Measurements from ENCODE around the gene COL1A2. TPM values are rescaled to one million over a fixed set of nuclear protein-coding genes. Genes with fewer than 3 reads are reported as not detected.

Gene COL1A2
- total and polyA plus RNA-seq, 2 of the 13 experiments (the other 11 are each of a cell fraction or from before 2014, with no cell fraction given), result not detected

DNA sequence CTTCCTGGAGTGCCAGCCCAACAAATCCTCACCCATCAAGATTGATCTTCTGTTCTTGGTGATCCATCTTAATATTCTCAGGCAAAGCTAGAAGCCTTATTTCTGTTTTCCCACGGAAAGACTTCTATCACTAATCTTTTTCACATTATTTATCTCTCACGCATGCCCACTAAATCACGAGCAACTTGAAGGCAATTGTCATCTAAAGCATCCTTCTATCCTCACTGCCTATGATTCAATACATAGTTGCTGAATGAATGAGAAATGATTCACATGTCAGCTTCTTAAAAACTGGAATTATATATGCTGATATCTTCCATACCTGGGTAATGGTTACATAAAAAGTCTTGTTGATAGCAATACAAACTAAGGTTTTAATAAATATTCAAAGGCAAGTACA lies 12.6 kb upstream of the COL1A2 start:
- BruUV-seq (replicated peaks), result no TSS peak
- no peaks in the 10 kb centered on the region for H3K79me2 ChIP-seq (ENCODE audit: insufficient read depth, low read length)
- under 1% methylated on average over 3 of the region's 3 CpGs for WGBS (ENCODE audit: low lambda C conversion rate)
- no peaks in the 10 kb centered on the region for H3K9me3 ChIP-seq (ENCODE audit: low read length)
- H4K20me1 ChIP-seq (ENCODE audit: insufficient read depth, low read length), result no peaks in the 10 kb centered on the region
- H3K36me3 ChIP-seq (replicated peaks in 1 of 2; ENCODE audit: control insufficient read depth in 1 of 2, insufficient read depth in 2 of 2, low read length in 2 of 2), result no peaks in the 10 kb centered on the region
- no peak overlapping the region for H3K27ac ChIP-seq (ENCODE audit: extremely low read length, insufficient read depth, low read length)
- ATAC-seq (no peak), DNase-seq (ENCODE audit: low spot score) (no peak), FAIRE-seq (no peak)
- no peak overlapping the region for H3K4me2 ChIP-seq (ENCODE audit: low read depth, low read length)
- H3K27me3 ChIP-seq (ENCODE audit: control insufficient read depth in 1 of 2, insufficient read depth in 2 of 2, low read length in 2 of 2), result no peaks in the 10 kb centered on the region
- no peak overlapping the region for H3K4me3 ChIP-seq (replicated peaks in 1 of 3; ENCODE audit: insufficient read depth in 1 of 3, low read depth in 2 of 3, low read length in 3 of 3)
- H3K9ac ChIP-seq (ENCODE audit: insufficient read depth, low read depth, low read length), result no peak overlapping the region
- in situ Hi-C loops (cut with HindIII; ENCODE audit: extremely low pct_ligation_motif_present, low pct_unique_long_range_greater_than_20kb), result no loop called here
- no peaks in the 10 kb centered on the region for H3K4me1 ChIP-seq (ENCODE audit: insufficient read depth, low read length)
- intact Hi-C loops (cut with micrococcal nuclease; ENCODE audit: unreplicated experiment), result no loop called here
- TF ChIP-seq NR2F1 (CRISPR knock-in tag; IDR thresholded peaks at IDR 0.05) (no peak), JUNB (CRISPR knock-in tag; IDR thresholded peaks at IDR 0.05; ENCODE audit: borderline replicate concordance) (no peak), ZNF557 (CRISPR knock-in tag; IDR thresholded peaks at IDR 0.05) (no peak), MBNL3 (CRISPR knock-in tag; conservative IDR thresholded peaks at IDR 0.05) (no peak), PHF8 (CRISPR knock-in tag; IDR thresholded peaks at IDR 0.05) (no peak), ZNF484 (CRISPR knock-in tag; IDR thresholded peaks at IDR 0.05; ENCODE audit: borderline replicate concordance, low read depth) (no peak)
- CTCF ChIA-PET (ENCODE audit: low intra/inter-chr PET ratio, low total read pairs), result no interaction called here
- POLR2A ChIA-PET, result no interaction called here
- no peak overlapping the region for H2AFZ ChIP-seq (ENCODE audit: low read length)

DNA sequence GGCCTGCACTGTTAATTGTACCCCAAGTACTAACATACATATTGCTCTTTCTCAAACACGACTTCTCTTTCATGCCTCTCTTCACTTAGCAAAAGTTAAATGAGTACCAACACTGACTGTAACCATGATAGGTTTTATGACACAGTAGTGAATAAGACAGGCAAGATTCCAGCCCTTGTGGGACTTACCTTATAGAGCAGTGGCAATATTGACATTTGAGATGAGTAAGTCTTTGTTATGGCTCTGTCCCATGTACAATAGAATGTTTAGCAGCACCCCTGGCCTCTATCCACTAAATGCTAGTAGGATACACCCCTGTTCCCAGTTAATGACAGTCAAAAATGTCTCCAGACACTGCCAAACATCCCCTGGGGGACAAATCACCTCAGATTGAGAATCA lies 11.9 kb upstream of the COL1A2 start:
- Histone ChIP-seq H3K4me3 (replicated peaks in 1 of 3; ENCODE audit: insufficient read depth in 1 of 3, low read depth in 2 of 3, low read length in 3 of 3) (no peak overlapping the region), H3K27ac (ENCODE audit: extremely low read length, insufficient read depth, low read length) (no peak overlapping the region), H3K36me3 (replicated peaks in 1 of 2; ENCODE audit: control insufficient read depth in 1 of 2, insufficient read depth in 2 of 2, low read length in 2 of 2) (no peaks in the 10 kb centered on the region), H3K9me3 (ENCODE audit: low read length) (no peaks in the 10 kb centered on the region), H2AFZ (ENCODE audit: low read length) (no peak overlapping the region), H3K79me2 (ENCODE audit: insufficient read depth, low read length) (no peaks in the 10 kb centered on the region), H3K27me3 (ENCODE audit: control insufficient read depth in 1 of 2, insufficient read depth in 2 of 2, low read length in 2 of 2) (no peaks in the 10 kb centered on the region), H3K4me2 (ENCODE audit: low read depth, low read length) (no peak overlapping the region), H3K4me1 (ENCODE audit: insufficient read depth, low read length) (no peaks in the 10 kb centered on the region), H3K9ac (ENCODE audit: insufficient read depth, low read depth, low read length) (no peak overlapping the region), H4K20me1 (ENCODE audit: insufficient read depth, low read length) (no peaks in the 10 kb centered on the region)
- in situ Hi-C loops (cut with HindIII; ENCODE audit: extremely low pct_ligation_motif_present, low pct_unique_long_range_greater_than_20kb), result no loop called here
- ATAC-seq, result no peak
- no peak for FAIRE-seq
- no peak for DNase-seq (ENCODE audit: low spot score)
- intact Hi-C loops (cut with micrococcal nuclease; ENCODE audit: unreplicated experiment), result no loop called here
- ChIA-PET CTCF (ENCODE audit: low intra/inter-chr PET ratio, low total read pairs) (no interaction called here), POLR2A (no interaction called here)
- BruUV-seq (replicated peaks), result no TSS peak
- WGBS (ENCODE audit: low lambda C conversion rate), result 0% methylated on average over 1 of the region's 1 CpG
- TF ChIP-seq CC2D1A (CRISPR knock-in tag; IDR thresholded peaks at IDR 0.05) (no peak), RFX3 (CRISPR knock-in tag; IDR thresholded peaks at IDR 0.05) (no peak), ZNF644 (CRISPR knock-in tag; IDR thresholded peaks at IDR 0.05; ENCODE audit: low read depth) (no peak), NFE2 (CRISPR knock-in tag; IDR thresholded peaks at IDR 0.05) (no peak), CAMTA2 (CRISPR knock-in tag; IDR thresholded peaks at IDR 0.05; ENCODE audit: borderline replicate concordance) (no peak), CBX5 (CRISPR knock-in tag; IDR thresholded peaks at IDR 0.05; ENCODE audit: borderline replicate concordance) (no peak), AKAP8 (CRISPR knock-in tag; IDR thresholded peaks at IDR 0.05) (no peak), TARDBP (CRISPR knock-in tag; IDR thresholded peaks at IDR 0.05) (no peak), ZNF331 (CRISPR knock-in tag; IDR thresholded peaks at IDR 0.05) (no peak)
- TF ChIP-seq, protein P1, sequence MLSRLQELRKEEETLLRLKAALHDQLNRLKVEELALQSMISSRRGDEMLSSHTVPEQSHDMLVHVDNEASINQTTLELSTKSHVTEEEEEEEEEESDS (CRISPR knock-in tag; IDR thresholded peaks at IDR 0.05; ENCODE audit: borderline replicate concordance), result no peak
- TF ChIP-seq, protein P2, sequence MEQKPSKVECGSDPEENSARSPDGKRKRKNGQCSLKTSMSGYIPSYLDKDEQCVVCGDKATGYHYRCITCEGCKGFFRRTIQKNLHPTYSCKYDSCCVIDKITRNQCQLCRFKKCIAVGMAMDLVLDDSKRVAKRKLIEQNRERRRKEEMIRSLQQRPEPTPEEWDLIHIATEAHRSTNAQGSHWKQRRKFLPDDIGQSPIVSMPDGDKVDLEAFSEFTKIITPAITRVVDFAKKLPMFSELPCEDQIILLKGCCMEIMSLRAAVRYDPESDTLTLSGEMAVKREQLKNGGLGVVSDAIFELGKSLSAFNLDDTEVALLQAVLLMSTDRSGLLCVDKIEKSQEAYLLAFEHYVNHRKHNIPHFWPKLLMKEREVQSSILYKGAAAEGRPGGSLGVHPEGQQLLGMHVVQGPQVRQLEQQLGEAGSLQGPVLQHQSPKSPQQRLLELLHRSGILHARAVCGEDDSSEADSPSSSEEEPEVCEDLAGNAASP (CRISPR knock-in tag; IDR thresholded peaks at IDR 0.05; ENCODE audit: borderline replicate concordance), result no peak
- TF ChIP-seq, protein P3, sequence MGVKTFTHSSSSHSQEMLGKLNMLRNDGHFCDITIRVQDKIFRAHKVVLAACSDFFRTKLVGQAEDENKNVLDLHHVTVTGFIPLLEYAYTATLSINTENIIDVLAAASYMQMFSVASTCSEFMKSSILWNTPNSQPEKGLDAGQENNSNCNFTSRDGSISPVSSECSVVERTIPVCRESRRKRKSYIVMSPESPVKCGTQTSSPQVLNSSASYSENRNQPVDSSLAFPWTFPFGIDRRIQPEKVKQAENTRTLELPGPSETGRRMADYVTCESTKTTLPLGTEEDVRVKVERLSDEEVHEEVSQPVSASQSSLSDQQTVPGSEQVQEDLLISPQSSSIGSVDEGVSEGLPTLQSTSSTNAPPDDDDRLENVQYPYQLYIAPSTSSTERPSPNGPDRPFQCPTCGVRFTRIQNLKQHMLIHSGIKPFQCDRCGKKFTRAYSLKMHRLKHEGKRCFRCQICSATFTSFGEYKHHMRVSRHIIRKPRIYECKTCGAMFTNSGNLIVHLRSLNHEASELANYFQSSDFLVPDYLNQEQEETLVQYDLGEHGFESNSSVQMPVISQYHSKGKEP (CRISPR knock-in tag; IDR thresholded peaks at IDR 0.05), result no peak
